ENCODE data around the gene NFATC1.

NFATC1 gene

DNA sequence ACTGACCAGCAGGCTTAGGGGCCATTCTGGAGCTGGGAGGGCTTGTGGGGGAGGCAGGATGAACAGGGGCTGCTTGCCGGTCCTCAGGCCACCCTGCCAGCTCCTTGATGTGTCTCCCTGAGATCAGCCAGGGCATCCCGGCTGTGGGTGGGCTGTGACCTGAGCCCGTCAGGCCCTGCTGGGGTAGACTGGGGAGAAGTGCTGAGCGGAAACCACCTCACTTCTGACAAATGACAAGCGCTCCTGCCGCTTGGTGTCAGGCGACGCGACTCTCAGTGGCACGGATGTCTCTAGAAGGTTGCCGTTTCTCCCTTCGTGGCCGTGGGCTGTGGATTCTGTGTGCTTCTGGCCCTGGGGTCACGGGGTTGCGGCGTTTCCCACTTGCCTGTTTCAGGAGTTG, 45.7 kb downstream of the NFATC1 start:
- no peak for DNase-seq (ENCODE audit: low read depth)

GRCh38 chr18:79442508-79443221, 46.9 kb downstream of the NFATC1 start:
- no peak for DNase-seq (ENCODE audit: low read depth)

DNA sequence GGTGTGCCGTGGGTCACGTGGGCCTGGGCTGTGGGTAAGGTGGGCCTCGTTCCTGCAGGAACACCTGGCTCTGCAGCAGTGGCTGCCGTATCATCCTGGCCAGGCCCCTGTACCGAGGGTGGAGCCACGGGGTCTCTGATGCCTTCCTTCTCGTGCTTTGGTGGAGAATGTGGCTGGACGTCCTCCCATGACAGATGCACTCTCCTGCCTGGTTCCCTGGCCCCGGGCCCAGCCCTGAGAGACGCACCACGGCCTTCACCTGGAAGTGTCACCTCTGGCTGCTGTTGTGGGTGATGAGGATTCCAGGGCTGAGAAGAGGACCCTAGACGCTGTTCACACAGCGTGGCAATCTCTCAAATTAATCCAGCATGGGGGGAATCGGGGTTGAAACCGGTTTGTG, 49.5 kb downstream of the NFATC1 start:
- DNase-seq (ENCODE audit: low read depth): no peak

DNA sequence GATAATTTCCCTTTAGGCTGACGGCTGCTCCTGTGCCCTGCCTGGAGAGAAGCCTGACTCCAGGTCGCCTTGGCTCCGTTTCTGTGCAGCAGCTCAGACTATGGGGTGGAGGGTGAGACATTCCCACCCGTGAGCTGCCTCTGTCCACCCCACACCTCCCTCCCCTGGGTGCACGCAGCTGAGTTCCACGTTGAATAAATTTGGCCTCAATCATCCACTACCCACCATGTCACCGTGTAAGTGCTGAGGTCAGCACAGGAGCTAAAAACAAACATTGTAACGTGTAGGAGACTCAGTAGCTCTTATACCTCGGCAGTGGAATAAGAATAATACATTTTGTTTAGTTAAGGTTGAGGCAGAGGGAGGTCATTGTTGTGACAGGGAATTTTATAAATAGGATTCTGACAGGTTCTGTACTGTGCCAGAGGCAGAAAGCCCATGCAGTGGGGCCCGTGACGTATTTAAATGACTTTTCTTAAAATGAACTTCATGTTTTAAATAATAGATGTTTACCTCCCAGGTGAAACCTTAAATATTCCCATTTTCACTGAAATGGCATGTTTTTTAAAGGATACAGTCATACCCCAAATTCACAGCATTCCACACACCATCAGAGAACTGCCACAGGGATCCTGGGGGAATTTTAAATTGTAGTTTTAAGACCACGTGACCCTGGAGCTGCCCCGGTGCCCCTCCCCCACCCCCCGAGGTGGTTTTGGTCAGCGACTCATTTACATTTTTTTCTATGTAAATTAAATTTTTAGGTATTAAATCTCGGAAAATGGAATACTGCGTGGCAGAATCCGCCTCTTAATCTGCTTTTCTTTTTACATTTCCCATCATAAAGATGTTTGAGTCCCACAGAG, 50.2 kb downstream of the NFATC1 start:
- DNase-seq (ENCODE audit: low read depth): no peak

DNA sequence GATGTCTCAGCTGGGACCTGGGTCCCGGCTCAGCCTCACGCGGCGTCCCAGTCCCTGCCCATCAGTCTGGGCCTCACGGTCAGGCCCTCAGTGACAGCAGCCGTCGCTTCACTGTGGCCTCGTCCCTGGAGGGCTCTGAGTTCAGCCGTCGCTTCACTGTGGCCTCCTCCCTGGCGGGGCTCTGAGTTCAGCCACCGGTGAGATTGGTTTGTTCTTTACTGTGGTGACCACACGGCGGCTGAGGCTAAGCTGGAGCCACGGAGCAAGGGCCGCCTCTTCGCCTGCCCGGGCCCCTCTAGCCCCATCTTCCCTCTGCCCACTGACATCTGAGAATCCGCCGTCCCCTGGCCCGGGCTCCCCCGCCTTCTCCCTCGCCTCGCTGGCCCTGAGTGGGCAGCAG, 51.2 kb downstream of the NFATC1 start:
- no peak for DNase-seq (ENCODE audit: low read depth)

DNA sequence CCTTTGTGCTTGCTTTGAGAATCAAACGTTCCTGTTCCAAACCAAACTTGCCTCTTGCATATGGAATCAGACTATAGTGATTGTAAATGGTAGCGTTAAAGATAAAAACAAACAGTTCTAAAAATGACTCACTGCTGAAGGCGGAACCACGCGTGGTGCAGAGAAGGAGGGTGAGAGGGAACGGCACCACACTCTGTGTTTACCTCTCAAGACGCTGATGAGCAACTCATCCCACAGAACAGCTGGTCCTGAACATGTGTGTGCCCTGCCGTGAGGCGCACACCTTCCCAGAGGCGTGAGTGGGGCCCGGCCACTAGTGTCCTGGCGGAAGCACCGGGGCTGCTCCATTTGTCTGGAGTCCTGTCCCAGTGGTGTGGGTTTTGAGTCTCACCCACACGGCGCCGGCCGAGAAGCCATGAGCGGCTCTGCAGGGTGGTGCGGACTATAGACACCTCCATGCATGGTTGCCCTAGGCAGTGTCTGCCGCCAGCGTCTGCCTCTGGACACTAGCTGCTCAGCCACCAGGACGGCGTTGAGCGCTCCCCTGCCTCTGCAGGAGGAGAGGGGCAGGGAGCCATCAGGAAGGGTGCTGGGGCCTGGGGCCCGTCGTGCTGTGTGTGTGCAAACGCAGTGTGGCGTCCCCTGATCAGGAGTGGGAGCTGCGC, 52.1 kb downstream of the NFATC1 start:
- DNase-seq (ENCODE audit: low read depth): no peak

GRCh38 chr18:79448621-79449020, 52.9 kb downstream of the NFATC1 start:
- no peak for DNase-seq (ENCODE audit: low read depth)

GRCh38 chr18:79449551-79450288, 54.0 kb downstream of the NFATC1 start:
- DNase-seq (ENCODE audit: low read depth): no peak

- no peak for DNase-seq (ENCODE audit: low read depth)
Observed at GRCh38 chr18:79450289-79451080, 54.8 kb downstream of the NFATC1 start.

DNA sequence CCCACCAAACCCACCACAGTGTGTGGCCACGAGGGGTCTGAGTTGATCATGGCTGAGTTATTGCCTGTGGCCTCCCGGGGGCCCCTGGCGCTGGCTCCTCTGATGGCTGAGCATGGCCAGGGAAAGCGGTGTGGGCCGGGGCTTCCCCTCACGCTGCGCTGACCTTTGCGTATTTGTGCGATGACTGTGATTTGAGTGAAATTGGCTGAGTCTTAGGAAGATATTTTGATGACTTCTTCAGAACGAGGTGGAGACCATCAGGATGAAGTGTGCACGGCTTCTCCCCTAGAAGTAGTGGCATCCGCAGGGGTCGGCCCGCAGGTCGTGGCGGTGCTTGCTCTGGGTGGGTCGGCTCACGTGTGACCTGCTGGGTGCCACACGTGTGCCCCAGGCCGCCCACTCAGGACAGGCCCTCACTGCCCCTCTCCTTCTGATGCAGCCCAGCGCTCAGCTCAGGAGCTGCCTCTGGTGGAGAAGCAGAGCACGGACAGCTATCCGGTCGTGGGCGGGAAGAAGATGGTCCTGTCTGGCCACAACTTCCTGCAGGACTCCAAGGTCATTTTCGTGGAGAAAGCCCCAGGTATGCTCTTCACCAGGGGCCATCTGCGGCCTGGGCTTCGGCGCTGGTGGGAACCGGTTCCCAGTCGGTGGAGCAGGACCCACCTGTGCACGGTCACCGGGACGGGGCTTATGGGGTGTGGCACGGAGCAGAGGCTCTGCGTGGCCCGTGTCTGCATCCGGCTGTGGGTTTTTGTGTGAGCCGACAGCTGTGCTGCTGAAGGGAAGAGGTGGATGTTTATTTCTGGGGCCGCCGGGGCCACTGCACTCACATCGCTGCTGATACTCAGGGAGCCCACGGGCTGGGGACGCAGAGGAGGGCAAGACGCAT, 55.8 kb downstream of the NFATC1 start:
- no peak for DNase-seq (ENCODE audit: low read depth)

- DNase-seq (ENCODE audit: low read depth): no peak
Observed at GRCh38 chr18:79452190-79452990, 56.7 kb downstream of the NFATC1 start.

DNA sequence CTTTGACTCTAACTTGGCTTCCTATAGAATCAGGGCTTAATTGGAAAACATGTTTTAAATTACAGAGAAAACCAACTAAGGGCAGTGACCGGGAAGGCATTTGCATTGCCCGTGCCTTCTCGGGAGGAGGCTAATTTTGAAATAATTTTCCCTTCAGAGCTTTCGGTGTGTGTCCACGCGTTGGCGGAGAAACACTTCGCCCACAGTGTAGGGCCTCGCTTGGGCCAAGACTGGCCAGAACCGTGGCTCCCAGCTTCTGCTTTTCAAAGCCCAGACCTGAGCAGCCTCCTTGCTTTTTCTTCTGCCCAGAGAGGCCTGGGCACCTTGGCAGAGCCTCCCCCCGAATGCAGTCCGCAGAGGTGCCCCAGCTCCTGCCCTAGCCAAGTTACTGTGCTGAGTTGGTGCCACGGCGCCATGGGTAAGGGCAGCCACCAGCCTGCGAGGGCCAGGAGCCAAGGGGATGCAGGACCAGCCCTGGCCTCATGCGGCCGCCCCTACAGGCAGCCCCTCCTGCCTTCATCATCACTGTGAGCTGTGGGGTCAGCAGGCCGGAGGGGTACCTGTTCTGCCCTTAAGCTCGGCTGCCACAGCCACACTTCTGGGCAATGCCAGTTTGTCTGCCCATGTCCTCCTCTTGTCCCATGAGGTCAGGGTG, 57.4 kb downstream of the NFATC1 start:
- DNase-seq (ENCODE audit: low read depth): no peak

- DNase-seq (ENCODE audit: low read depth): no peak
Observed at GRCh38 chr18:79453816-79454735, 58.3 kb downstream of the NFATC1 start.

DNA sequence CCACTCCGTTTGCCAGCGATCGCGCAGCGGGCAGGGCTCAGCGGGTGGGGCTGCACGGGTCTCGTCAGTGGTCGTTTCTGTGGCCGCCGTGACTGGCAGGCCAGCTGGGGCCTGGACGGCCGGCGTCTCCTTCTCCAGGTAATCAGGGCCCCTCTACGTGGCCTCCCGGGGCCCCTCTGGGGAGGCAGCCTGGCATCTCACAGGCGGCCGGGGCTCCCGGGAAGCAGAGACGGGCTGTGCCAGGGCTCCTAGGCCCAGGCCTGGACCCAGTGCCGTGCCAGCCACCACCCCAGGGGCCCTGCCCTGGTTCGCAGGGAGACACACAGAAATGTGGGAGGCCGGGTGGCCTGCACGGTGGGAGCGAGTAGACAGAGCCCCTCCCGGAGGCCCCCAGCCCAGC, 59.5 kb downstream of the NFATC1 start:
- no peak for DNase-seq (ENCODE audit: low read depth)

DNA sequence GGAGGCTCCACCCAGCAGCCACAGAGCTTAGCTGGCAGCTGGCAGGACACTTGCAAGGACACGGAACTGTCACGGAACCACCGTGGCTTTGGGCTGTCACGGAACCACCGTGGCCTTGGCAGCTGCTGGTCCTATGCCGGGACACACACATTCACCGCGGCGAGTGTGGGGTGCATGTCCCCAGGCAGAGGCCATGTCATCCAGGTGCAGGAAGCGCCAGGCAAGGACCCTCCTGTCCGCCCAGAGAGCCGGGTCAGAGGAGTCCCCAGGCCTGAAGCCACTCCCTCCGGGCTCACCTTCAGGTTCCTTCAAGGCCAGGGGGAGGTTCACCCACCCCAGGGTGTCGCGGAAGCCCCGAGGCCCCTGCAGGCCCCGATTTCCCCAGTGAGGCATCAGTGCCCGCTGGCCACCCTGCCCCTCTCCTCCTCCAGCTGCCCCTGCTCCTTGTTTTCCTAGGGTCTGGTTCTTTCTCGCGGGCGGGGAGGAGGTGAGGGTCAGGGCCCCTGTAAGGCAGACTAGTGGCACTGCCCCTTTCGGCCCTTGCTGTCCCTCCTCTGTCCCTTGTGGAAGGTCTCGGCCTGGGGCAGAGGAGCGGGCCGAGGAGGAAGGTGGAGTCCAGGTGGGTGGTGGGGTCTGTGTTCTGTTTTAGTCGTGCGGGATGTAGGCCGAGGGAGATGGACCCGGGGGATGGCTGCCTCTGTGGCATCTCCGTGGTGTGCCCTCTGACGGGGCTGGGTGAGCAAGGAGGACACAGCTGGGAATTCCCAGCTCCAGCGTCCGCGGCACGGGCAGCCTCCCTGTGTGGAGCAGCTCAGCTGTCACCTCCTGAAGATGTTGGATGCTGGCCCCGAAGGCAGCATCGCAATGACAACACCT, 60.6 kb downstream of the NFATC1 start:
- no peak for DNase-seq (ENCODE audit: low read depth)

DNA sequence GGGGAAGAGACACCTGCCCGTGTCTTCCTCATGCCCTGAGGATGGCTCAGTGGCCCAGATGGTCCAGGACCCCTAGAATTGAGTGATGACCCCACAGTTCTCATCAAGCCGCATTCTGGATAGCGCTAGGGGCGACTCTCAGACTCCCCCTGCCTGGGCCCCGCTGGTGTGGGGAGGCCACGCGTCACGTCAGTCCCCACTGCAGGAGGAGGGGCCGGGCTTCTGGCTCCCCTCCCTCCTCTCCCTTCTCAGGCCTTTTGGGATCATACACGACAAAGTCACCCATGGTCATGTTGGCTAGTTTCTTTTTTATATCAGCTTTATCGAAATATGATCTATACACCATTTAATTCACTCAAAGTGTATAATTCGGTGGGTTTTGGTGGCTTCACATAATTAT, 61.5 kb downstream of the NFATC1 start:
- no peak for DNase-seq (ENCODE audit: low read depth)

DNA sequence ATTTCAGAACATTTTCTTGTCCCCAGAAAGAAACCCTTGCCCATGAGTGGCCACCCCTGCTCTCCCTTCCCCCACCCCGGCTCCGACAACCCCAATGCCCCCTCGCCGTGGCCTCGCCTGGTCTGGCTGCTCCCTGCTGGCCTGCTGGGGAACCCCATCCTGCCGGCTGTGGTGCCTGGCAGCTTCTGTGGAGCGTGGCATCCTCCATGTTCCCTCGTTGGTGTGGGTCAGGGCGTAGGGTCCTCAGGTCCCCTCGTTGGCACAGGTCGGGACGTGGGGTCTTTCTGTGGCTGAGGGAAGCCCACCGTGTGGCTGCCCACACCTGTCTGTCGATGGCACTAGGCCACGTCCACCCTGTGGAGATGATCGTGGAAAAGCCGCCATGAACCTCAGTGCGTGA, 61.9 kb downstream of the NFATC1 start:
- no peak for DNase-seq (ENCODE audit: low read depth)
